ENCODE measurements around the gene PHKA2. TPM values are rescaled to one million over a fixed set of nuclear protein-coding genes. Genes with fewer than 3 reads are reported as not detected.
A peak's percentile ranks its signal among the peaks of the same experiment; 100 is the strongest.

PHKA2 gene
- total RNA-seq, 4 donors from 2014 or later = 16.5 to 39.7 (median 24.8) TPM

DNA sequence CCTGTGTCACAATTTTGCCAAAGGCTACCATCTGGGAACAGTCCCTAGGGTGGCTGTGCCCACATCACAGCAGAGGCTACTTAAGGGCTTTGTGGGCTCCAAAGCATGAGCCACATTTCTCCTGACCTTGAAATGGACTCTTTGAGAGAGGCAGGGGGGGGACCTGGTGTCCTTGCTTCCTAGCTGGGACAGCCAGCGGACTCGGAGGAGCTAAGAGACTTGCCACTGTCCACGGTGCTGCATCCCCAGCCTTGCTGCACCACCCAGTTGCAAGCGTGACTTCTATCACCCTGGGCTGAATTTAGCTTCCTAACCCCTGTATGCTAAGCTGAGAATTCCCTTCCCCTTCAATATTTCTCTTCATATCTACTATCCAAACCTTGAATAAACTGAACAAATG, 99.0 kb downstream of the PHKA2 start:
- no peak overlapping the region for H3K4me3 ChIP-seq
- no peak for TF ChIP-seq EP300 (IDR thresholded peaks at IDR 0.05)
- TF ChIP-seq POLR2AphosphoS5 (IDR thresholded peaks at IDR 0.05) = no peak
- TF ChIP-seq POLR2A (IDR thresholded peaks at IDR 0.05) = no peak
- no peak for TF ChIP-seq CTCF (IDR thresholded peaks at IDR 0.05)
- H3K36me3 ChIP-seq = no peaks in the 10 kb centered on the region
- no peaks in the 10 kb centered on the region for H3K27me3 ChIP-seq
- H3K9me3 ChIP-seq = no peaks in the 10 kb centered on the region
- DNase-seq (ENCODE audit: low spot score in 2 of 2) = no peak
- WGBS = 42% methylated on average over 4 of the region's 4 CpGs
- H3K27ac ChIP-seq = no peak overlapping the region
- H3K4me1 ChIP-seq = peaks cover 22% of the 10 kb centered on the region

GRCh38 chrX:18883961-18884765, 99.8 kb downstream of the PHKA2 start:
- Histone ChIP-seq H3K9me3 (no peaks in the 10 kb centered on the region), H3K27ac (no peak overlapping the region), H3K27me3 (no peaks in the 10 kb centered on the region), H3K36me3 (no peaks in the 10 kb centered on the region), H3K4me3 (no peak overlapping the region), H3K4me1 (peaks cover 22% of the 10 kb centered on the region)
- TF ChIP-seq POLR2A (IDR thresholded peaks at IDR 0.05) (no peak), POLR2AphosphoS5 (IDR thresholded peaks at IDR 0.05) (no peak), CTCF (IDR thresholded peaks at IDR 0.05) (no peak), EP300 (IDR thresholded peaks at IDR 0.05) (no peak)
- DNase-seq (ENCODE audit: low spot score in 2 of 2) = peak in 1 of 2 donors; percentile 46
- 73% methylated on average over 15 of the region's 16 CpGs for WGBS

- Histone ChIP-seq H3K27me3 (no peaks in the 10 kb centered on the region), H3K27ac (no peak overlapping the region), H3K9me3 (no peaks in the 10 kb centered on the region), H3K36me3 (no peaks in the 10 kb centered on the region), H3K4me3 (no peak overlapping the region), H3K4me1 (peaks cover 22% of the 10 kb centered on the region)
- WGBS = 85% methylated on average over 11 of the region's 12 CpGs
- peak in 1 of 2 donors; percentile 38 for DNase-seq (ENCODE audit: low spot score in 2 of 2)
- TF ChIP-seq POLR2AphosphoS5 (IDR thresholded peaks at IDR 0.05) (no peak), EP300 (IDR thresholded peaks at IDR 0.05) (no peak), CTCF (IDR thresholded peaks at IDR 0.05) (no peak), POLR2A (IDR thresholded peaks at IDR 0.05) (no peak)
Observed at GRCh38 chrX:18883234-18883960, 100.5 kb downstream of the PHKA2 start.

- DNase-seq (ENCODE audit: low spot score in 2 of 2) = no peak
- no peak overlapping the region for H3K27ac ChIP-seq
- H3K4me1 ChIP-seq = no peaks in the 10 kb centered on the region
- H3K4me3 ChIP-seq = no peak overlapping the region
- WGBS = 83% methylated on average over 9 of the region's 9 CpGs
- H3K27me3 ChIP-seq = no peaks in the 10 kb centered on the region
- no peaks in the 10 kb centered on the region for H3K9me3 ChIP-seq
- H3K36me3 ChIP-seq = no peaks in the 10 kb centered on the region
- TF ChIP-seq CTCF (IDR thresholded peaks at IDR 0.05) (no peak), POLR2A (IDR thresholded peaks at IDR 0.05) (no peak), POLR2AphosphoS5 (IDR thresholded peaks at IDR 0.05) (no peak), EP300 (IDR thresholded peaks at IDR 0.05) (no peak)
Observed at GRCh38 chrX:18879144-18879543, 104.8 kb downstream of the PHKA2 start.

GRCh38 chrX:18877469-18877868, 106.4 kb downstream of the PHKA2 start:
- Histone ChIP-seq H3K9me3 (no peaks in the 10 kb centered on the region), H3K4me1 (peaks cover 14% of the 10 kb centered on the region), H3K27ac (no peak overlapping the region), H3K4me3 (no peak overlapping the region), H3K36me3 (no peaks in the 10 kb centered on the region), H3K27me3 (no peaks in the 10 kb centered on the region)
- TF ChIP-seq POLR2AphosphoS5 (IDR thresholded peaks at IDR 0.05) (no peak), POLR2A (IDR thresholded peaks at IDR 0.05) (no peak), EP300 (IDR thresholded peaks at IDR 0.05) (no peak), CTCF (IDR thresholded peaks at IDR 0.05) (no peak)
- WGBS = 62% methylated on average over 7 of the region's 7 CpGs
- no peak for DNase-seq (ENCODE audit: low spot score in 2 of 2)

Measured in suprapubic skin (tissue), 4 donors.